DMS153 (cell line): ENCODE results near the gene ARHGEF33.

Experiments
- DNase-seq: peaks from one replicate; lab custom pipeline; 2025; lab: John Stamatoyannopoulos, UW

The ARHGEF33 gene

DNA sequence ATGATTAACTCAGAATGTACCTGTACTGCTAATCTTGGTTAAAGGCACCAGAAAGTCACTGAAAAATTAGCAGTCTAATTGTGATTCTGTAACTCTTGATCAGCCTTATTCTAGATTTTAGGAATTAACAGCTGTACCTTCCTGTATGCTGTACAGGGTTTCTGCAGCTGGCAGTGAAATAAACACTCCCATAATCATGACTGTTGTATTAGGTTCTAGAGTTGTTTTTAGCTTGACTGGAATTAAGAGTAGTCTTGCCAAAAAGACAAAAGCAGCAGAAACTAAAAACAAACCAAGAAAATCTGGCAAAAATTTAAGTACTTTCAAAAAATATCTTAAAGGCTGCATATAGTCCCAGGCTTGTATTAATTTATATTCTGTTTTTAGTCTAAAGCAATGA lies 127.7 kb downstream of the ARHGEF33 start:
- no peak for DNase-seq

DNA sequence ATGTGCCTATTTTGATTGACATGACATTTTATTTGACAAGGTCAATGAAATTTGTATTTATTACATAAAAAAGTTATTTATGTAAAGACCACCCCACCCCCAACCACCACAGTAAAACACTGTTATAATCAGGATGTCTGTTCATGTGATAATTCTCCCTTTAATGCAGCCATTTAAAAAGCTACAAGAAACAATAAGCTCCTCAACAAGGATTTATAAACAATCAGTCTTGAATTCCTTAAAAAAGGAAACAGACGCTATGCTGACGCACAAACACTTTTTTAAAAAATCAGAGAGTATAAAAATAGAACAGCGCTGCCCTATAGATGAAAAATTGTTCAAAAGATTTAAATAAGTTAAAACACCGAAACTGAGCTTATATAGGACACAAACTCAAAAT lies 129.0 kb downstream of the ARHGEF33 start:
- DNase-seq, result no peak

DNA sequence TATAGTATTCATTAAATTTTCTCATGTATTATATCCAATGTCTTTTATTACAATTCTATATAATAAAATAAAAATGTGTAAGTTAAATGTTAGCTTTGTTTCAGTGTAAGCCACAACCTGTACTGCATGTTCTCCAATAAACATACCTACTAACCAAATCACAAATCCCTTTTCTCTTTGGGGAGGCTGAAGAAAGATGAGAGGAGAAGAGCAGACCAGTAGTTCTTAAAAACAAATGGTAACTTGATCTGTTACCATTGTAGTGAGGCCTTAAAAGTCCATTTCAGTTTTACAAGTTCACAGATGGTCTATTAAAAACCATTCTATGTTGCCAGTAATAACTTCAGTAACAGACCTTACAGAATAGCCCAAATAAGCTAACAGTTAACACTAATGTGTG lies 130.7 kb downstream of the ARHGEF33 start:
- no peak for DNase-seq

DNA sequence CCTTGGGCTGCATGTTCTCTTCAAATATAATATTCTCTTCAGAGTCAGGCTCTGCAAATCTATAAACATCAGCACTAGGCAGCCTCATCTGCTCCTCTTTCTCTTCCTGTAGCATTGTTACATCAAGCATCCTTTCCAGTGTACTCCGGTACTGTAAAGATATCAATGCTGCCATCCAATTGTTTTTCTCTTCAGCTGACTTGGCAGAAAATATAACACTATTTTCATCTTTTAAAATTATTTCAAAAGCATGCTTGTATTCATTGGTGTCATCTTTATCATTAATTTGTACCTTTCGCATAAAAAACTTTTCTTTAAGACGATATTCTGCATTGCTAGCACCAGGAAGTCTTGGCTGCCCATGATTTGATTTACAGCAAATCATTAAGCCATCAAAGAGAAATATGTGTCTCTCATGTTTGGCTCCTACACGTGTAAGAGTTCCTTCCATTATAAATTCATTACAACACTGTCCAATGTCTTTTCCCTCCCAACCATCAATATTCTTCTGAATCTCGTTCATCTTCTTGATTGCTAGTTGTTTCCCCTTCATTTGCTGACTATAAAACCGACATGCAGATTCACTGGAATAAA lies 133.1 kb downstream of the ARHGEF33 start:
- no peak for DNase-seq

DNA sequence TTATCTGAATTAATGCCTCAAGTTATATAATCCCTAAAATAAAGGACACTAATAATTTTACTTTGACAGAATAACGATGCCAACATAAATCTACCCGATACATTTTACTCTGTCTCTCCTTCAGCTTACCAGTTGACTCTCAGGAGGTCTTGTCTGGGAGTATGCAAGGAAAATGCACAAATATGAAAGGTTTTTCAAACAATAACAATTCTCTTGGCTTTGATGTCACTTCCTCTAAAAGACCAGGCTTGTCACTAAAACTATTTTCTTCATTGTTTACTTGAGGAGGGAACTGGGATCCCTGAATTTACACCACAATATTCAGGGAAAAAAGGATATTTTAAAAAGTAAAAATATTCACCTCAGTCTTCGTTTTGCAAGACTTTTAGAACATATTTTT lies 134.0 kb downstream of the ARHGEF33 start:
- DNase-seq, result no peak

DNA sequence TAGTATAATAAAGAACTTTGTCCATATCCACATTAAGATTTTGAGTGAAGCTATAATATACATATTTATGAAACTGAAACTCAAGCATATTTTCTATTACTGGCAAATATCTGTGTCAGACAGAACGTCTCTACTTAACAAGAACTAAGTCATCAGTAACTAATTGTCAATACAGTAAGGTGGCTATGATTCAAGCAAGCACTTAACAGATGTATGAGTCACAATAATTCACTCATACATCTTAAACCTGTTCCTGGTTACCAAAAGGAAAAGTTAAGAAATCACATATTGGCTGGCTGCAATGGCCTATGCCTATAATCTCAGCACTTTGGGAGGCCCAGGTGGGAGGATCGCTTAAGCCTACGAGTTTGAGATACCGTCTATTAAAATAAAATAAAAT lies 135.2 kb downstream of the ARHGEF33 start:
- no peak for DNase-seq
